HG03095 (cell line): Measurements from ENCODE around the gene SASS6.
"Not testable (repeated sequence)": the region's sequence is repeated elsewhere in the genome, so short reads cannot be mapped to it uniquely, and the experiment has no call there.

ENCODE experiments used
- ATAC-seq: cut with Tn5 transposase; IDR thresholded peaks from one replicate; pipeline ENCODE4 v1.9.1; 2021; ENCODE audit warnings: moderate library complexity; ENCODE audit not compliant: unreplicated experiment

The SASS6 gene

DNA sequence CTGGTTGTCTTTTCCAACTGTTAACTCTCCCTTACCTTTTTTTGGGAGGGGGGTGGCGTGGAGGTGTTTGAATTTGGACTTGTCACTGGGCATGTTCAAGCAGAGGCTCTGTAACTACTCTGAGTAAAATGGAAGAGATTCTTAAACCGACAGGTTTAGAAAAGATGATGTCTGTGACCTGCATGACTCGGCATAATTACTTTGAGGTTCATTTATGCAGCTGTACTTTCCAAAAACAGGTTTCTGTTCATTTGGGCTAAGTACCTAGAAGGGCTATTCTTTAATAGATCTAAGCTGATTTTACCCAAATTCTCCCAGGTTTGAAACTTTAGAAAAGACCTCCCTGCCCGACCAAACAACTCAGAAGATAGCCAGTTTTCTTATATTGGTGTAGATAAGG lies 82.6 kb downstream of the SASS6 start:
- ATAC-seq: no peak

DNA sequence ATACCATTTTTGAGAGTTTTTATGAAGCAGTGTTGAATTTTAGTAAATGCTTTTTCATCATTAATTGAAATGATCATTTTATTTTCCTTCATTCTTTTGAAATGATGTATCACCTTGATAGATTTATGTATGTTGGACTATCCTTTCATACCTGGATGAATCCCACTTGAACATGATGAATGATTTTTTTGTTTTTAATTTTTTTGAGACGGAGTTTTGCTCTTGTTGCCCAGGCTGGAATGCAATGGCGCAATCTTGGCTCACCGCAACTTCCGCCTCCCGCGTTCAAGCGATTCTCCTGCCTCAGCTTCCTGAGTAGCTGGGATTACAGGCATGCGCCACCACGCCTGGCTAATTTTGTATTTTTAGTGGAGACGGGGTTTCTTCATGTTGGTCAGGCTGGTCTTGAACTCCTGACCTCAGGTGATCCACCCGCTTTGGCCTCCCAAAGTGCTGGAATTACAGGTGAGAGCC lies 85.5 kb downstream of the SASS6 start:
- ATAC-seq: not testable (repeated sequence)

DNA sequence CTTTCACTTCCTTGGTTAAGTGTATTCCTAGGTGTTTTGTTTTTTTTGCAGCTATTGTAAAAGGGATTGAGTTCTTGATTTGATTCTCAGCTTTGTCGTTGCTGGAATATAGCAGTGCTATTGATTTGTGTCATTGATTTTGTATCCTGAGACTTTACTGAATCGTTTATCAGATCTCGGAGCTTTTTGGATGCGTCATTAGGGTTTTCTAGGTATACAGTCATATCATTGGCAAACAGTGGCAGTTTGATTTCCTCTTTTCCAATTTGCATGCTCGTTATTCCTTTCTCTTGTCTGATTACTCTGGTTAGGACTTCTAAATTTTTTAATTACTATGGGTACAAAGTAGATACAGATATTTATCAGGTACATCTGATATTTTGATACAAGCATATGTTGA lies 87.5 kb downstream of the SASS6 start:
- ATAC-seq: no peak

DNA sequence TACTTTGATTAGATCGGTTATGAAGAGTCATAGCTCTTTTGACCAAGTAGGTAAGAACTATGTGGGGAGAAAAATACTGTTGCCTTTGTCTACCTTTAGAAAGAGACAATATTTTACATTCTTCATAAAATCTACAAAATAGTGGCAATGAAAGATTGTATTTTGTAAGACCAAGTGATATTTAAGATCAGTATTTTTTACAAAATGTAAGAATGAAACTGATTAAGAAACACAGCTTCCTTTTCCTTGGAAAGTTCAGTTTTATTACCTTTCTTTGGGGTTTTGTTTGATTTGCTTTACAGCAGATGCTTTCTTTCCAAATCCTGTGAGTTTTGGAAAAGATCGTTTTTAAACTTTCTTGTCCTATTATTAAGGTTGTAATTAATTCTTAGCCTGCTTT lies 93.1 kb downstream of the SASS6 start:
- ATAC-seq: no peak

- peak; percentile 48 for ATAC-seq
Measured at GRCh38 chr1:100038660-100039287, 94.0 kb downstream of the SASS6 start.

- peak; percentile 91 for ATAC-seq
Measured at GRCh38 chr1:100037927-100038659, 94.6 kb downstream of the SASS6 start.

GRCh38 chr1:100037656-100037926 lies 95.1 kb downstream of the SASS6 start:
- no peak for ATAC-seq

- no peak for ATAC-seq
Measured at GRCh38 chr1:100036718-100037655, 95.7 kb downstream of the SASS6 start.

GRCh38 chr1:100035214-100035613 lies 97.5 kb downstream of the SASS6 start:
- no peak for ATAC-seq

DNA sequence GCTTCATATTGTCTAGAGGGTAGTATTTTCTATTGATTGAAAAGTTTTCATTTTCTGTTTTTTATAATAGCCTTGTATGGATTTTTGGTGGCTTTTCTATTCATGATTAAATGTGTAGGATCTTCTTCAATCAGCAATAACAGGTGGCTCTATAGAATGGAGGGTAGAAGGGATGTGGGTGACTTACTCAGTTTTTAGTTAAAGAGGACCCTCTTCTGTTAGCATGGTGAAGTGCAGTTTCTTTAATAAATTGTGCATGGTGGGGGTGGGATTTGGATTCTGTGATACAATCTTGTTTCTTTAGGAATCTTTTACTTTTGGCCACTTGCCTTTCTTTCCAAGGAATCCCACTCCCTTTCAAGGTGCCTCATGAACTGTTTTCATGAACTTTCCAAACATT lies 98.3 kb downstream of the SASS6 start:
- ATAC-seq: no peak
